ENCODE data around the gene SLC14A1.

GRCh38 chr18:45708831-45709230 is 15.2 kb upstream of the SLC14A1 start:
- TF ChIP-seq MYC (IDR thresholded peaks at IDR 0.05; ENCODE audit: low read depth, low read length) = no peak
- TF ChIP-seq CTCF (IDR thresholded peaks at IDR 0.05; ENCODE audit: low read depth, low read length) = no peak
- TF ChIP-seq POLR2A (IDR thresholded peaks at IDR 0.05; ENCODE audit: extremely low read depth, insufficient read length) = no peak
